Measurements from ENCODE around the gene TBPL1.
"Not testable (repeated sequence)": the region's sequence is repeated elsewhere in the genome, so short reads cannot be mapped to it uniquely, and the experiment has no call there.

Gene TBPL1

GRCh38 chr6:133954657-133955576 lies 1.9 kb downstream of the TBPL1 start:
- no peak for DNase-seq

GRCh38 chr6:133955582-133956415 lies 2.8 kb downstream of the TBPL1 start:
- no peak for DNase-seq

GRCh38 chr6:133956416-133957049 lies 3.5 kb downstream of the TBPL1 start:
- DNase-seq, result no peak

- no peak for DNase-seq
These were observed 4.2 kb downstream of the TBPL1 start for GRCh38 chr6:133957227-133957626.

- no peak for DNase-seq
These were observed 4.8 kb downstream of the TBPL1 start for GRCh38 chr6:133957780-133958242.

GRCh38 chr6:133958791-133959190 lies 5.8 kb downstream of the TBPL1 start:
- DNase-seq, result no peak

- no peak for DNase-seq
These were observed 6.8 kb downstream of the TBPL1 start for GRCh38 chr6:133959667-133960368.

GRCh38 chr6:133961831-133962230 lies 8.8 kb downstream of the TBPL1 start:
- no peak for DNase-seq

GRCh38 chr6:133964052-133964451 lies 11.0 kb downstream of the TBPL1 start:
- DNase-seq, result no peak

- no peak for DNase-seq
These were observed 11.7 kb downstream of the TBPL1 start for GRCh38 chr6:133964702-133965101.

- no peak for DNase-seq
These were observed 12.9 kb downstream of the TBPL1 start for GRCh38 chr6:133965817-133966360.

- no peak for DNase-seq
These were observed 13.8 kb downstream of the TBPL1 start for GRCh38 chr6:133966654-133967329.

- no peak for DNase-seq
These were observed 14.3 kb downstream of the TBPL1 start for GRCh38 chr6:133967347-133967746.

GRCh38 chr6:133967835-133968234 lies 14.8 kb downstream of the TBPL1 start:
- not testable (repeated sequence) for DNase-seq

GRCh38 chr6:133969285-133969920 lies 16.4 kb downstream of the TBPL1 start:
- no peak for DNase-seq

GRCh38 chr6:133969921-133970295 lies 16.9 kb downstream of the TBPL1 start:
- DNase-seq, result no peak

GRCh38 chr6:133971861-133972260 lies 18.8 kb downstream of the TBPL1 start:
- no peak for DNase-seq

GRCh38 chr6:133972388-133972787 lies 19.4 kb downstream of the TBPL1 start:
- DNase-seq, result no peak

GRCh38 chr6:133973109-133973971 lies 20.3 kb downstream of the TBPL1 start:
- DNase-seq, result peak; percentile 56
